Measurements from ENCODE around the gene RNF130. TPM values are rescaled to one million over a fixed set of nuclear protein-coding genes. Genes with fewer than 3 reads are reported as not detected.

RNF130 gene
- total and polyA plus RNA-seq, 3 donors from 2014 or later: 44.3 to 65.0 (median 56.5) TPM

DNA sequence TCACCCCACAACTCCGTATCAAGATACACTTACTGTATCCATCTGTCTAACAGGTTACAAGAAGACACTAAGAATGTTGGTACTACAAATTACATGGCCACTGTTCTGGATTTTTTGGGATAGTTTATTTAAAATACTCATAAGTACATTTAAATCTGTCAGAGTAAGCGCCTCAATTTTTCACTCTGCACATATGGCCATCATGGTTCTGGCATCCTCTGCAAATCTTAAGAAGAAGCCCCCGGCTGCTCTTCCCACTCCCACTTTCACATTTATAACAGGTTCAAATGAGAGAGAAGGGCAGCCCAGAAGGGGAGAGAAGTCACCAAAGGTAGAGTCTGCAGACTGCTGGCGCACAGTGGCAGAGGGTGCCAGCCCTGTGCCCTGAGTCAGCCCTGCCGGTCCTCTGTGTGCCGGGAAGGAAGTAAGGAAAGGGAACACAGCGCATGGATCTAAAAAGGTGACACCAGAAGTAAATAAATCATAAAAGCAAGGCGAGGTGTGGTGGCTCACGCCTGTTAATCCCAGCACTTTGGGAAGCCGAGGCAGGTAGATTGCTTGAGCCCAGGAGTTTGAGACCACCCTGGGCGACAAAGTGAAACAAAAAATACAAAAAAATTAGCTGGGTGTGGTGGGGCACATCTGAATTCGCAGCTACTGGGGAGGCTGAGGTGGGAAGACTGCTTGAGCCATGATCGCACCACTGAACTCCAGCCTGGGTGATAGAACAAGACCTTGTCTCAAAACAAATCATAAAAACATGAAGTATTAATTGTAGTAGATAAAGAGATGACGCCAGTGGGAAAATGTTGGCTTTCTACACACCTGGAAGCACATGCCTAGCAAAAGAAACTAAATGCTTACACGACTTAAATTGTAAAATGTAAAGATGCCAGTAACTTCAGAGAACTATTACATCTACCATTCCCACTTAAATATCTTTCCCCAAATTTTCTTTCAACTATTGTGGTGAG is 30.0 kb downstream of the RNF130 start:
- H3K36me3 ChIP-seq (ENCODE audit: low read depth, missing control alignments): no peaks in the 10 kb centered on the region
- H3K4me3 ChIP-seq: no peak overlapping the region
- no peak for TF ChIP-seq CTCF (IDR thresholded peaks at IDR 0.05)
- TF ChIP-seq POLR2A (IDR thresholded peaks at IDR 0.05): no peak
- intact Hi-C loops (cut with DNase I; ENCODE audit: low total_unique reads): no loop called here
- no peaks in the 10 kb centered on the region for H3K4me1 ChIP-seq
- no peaks in the 10 kb centered on the region for H3K27me3 ChIP-seq
- no peaks in the 10 kb centered on the region for H3K9me3 ChIP-seq
- WGBS, 2 donors: 90 to 94% methylated on average over 15 of the region's 15 CpGs
- H3K27ac ChIP-seq: no peak overlapping the region
- DNase-seq: no peak

- Histone ChIP-seq H3K27me3 (no peaks in the 10 kb centered on the region), H3K4me3 (no peak overlapping the region), H3K36me3 (ENCODE audit: low read depth, missing control alignments) (no peaks in the 10 kb centered on the region), H3K4me1 (no peaks in the 10 kb centered on the region), H3K27ac (no peak overlapping the region), H3K9me3 (no peaks in the 10 kb centered on the region)
- no peak for DNase-seq
- intact Hi-C loops (cut with DNase I; ENCODE audit: low total_unique reads): no loop called here
- WGBS, 2 donors: 89 to 91% methylated on average over 11 of the region's 11 CpGs
- TF ChIP-seq CTCF (IDR thresholded peaks at IDR 0.05): no peak
- TF ChIP-seq POLR2A (IDR thresholded peaks at IDR 0.05): no peak
Observed at GRCh38 chr5:180040287-180041214, 31.0 kb downstream of the RNF130 start.

DNA sequence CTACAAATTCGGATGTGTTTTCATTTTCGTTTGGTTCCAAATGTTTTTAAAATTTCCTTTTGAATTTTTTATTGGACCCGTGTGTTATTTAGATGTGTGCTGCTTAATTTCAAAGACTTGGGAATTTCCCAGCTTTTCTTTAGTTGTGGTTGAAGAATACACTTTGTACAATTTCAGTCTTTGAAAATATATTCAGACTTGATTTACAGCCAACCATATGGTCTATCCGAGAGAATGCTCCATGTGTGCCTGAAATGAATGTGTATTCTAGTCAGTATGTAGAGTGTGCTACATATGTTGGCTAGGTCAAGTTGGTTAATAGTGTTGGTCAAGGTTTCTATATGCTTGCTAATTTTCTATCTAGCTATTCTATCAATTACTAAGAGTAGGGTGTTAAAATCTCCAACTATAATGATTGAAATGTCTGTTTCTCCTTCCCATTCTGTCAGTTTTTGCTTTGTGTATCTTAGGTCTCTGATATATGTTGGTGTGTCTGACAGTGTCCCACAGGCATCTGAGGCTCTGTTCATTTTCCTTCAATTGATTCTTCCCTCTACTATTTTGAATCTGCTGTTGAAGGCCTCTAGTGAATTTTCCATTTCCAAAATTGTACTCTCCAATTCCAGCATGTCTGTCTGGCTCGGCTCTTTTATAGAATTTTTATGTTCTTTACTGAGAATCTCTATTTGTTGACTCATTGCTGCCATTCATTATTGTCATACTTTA is 36.2 kb downstream of the RNF130 start:
- WGBS, 2 donors: 92% methylated on average over 5 of the region's 5 CpGs
- Histone ChIP-seq H3K27ac (no peak overlapping the region), H3K36me3 (ENCODE audit: low read depth, missing control alignments) (no peaks in the 10 kb centered on the region), H3K27me3 (no peaks in the 10 kb centered on the region), H3K4me1 (no peaks in the 10 kb centered on the region), H3K4me3 (no peak overlapping the region), H3K9me3 (no peaks in the 10 kb centered on the region)
- intact Hi-C loops (cut with DNase I; ENCODE audit: low total_unique reads): no loop called here
- no peak for DNase-seq
- TF ChIP-seq POLR2A (IDR thresholded peaks at IDR 0.05) (no peak), CTCF (IDR thresholded peaks at IDR 0.05) (no peak)

- TF ChIP-seq CTCF (IDR thresholded peaks at IDR 0.05) (no peak), POLR2A (IDR thresholded peaks at IDR 0.05) (no peak)
- H3K27me3 ChIP-seq: no peaks in the 10 kb centered on the region
- intact Hi-C loops (cut with DNase I; ENCODE audit: low total_unique reads): no loop called here
- DNase-seq: no peak
- H3K9me3 ChIP-seq: no peaks in the 10 kb centered on the region
- no peaks in the 10 kb centered on the region for H3K4me1 ChIP-seq
- no peaks in the 10 kb centered on the region for H3K36me3 ChIP-seq (ENCODE audit: low read depth, missing control alignments)
- no peak overlapping the region for H3K4me3 ChIP-seq
- WGBS, 2 donors: 91 to 96% methylated on average over 2 of the region's 2 CpGs
- H3K27ac ChIP-seq: no peak overlapping the region
Observed at GRCh38 chr5:180034564-180034963, 37.0 kb downstream of the RNF130 start.
